Psoas muscle (tissue), 8 donors: ENCODE results near the gene SERP1. TPM values are rescaled to one million over a fixed set of nuclear protein-coding genes. Genes with fewer than 3 reads are reported as not detected.

Source experiments
- ATAC-seq, 4 donors: fragments of 200-7000 bp; cut with Tn5 transposase; one replicate each; pipeline ENCODE4 v1.9.1; 2020; ENCODE audit warnings: moderate library complexity in 3 of 4, mild to moderate bottlenecking in 2 of 4
- DNase-seq, 2 donors: peaks; one replicate each; pipeline ENCODE4 v3.0.0-alpha.2; 2020
- H3K27ac ChIP-seq: fragments of 200-600 bp; one replicate; pipeline ENCODE4 v1.8.0; 2022
- H3K27me3 ChIP-seq, 3 donors: fragments of 200-600 bp in 1 of 3; one replicate each; pipeline versions ENCODE4 v1.6.1 to v1.8.0; 2013 to 2022; ENCODE audit warnings: low read length in 2 of 3, mild to moderate bottlenecking in 2 of 3, moderate library complexity in 1 of 3; ENCODE audit not compliant: insufficient read depth in 3 of 3
- H3K36me3 ChIP-seq, 2 donors: fragments of 200-600 bp in 1 of 2; one replicate each; pipeline versions ENCODE4 v1.6.1 to v1.8.0; 2013 to 2022; ENCODE audit warnings: low read depth in 1 of 2, mild to moderate bottlenecking in 1 of 2, moderate library complexity in 1 of 2; ENCODE audit not compliant: insufficient read depth in 1 of 2
- H3K4me1 ChIP-seq: fragments of 200-600 bp; one replicate; pipeline ENCODE4 v1.8.0; 2022
- H3K4me3 ChIP-seq: fragments of 200-600 bp; one replicate; pipeline ENCODE4 v1.8.0; 2022; ENCODE audit warnings: mild to moderate bottlenecking
- H3K9me3 ChIP-seq: fragments of 200-600 bp; one replicate; pipeline ENCODE4 v1.8.0; 2022
- CTCF ChIP-seq: fragments of 200-600 bp; IDR thresholded peaks from one replicate; pipeline ENCODE4 v1.8.0; 2022; ENCODE audit warnings: antibody characterized with exemption
- WGBS, 3 donors: extraction: QIAGEN DNeasy Blood & Tissue Kit; methylation state at CpG; one replicate each; pipeline versions ENCODE4 v1.1.6 to v1.1.7; 2013; 5-methylcytosine and 5-hydroxymethylcytosine counted together
- intact Hi-C, 2 donors: fragments of 100-400 bp; cut with DNase I; formaldehyde crosslinking; loops; one replicate each; pipeline versions ENCODE4 v1.11.0 to v1.14.2; 2022
- polyA plus RNA-seq, 3 donors: library from polyadenylated mRNA; stranded (reverse); fragments of 200-250 nt; gene quantifications; one replicate each; pipeline ENCODE4 v1.2.3, GENCODE V29; 2013
- total RNA-seq, 4 donors: library from RNA; stranded (reverse); fragmentation: NEBNext Ultra II Directional in 2 of 4; extraction: Animal tissue kit (Norgen Biotek cat#: 25700) in 2 of 4; gene quantifications; one replicate each; pipeline versions ENCODE4 v1.2.1 to v1.2.4, GENCODE V29; 2021 to 2023
- donor health status: healthy with polysubstance abuse.
- donor health status: DM: no; HTN: no; CAD: no; lungs with moderate emphysema.
- donor health status: Bipolar disorder and iron deficiency.
- donor health status: healthy.
- donor health status: DM: yes; HTN: yes; CAD: no.
- donor health status: DM: no; HTN: no; CAD: no.
- donor health status: DM: no; HTN: no; CAD: no.
- donor health status: DM: yes; HTN: yes; CAD: no.

Gene SERP1
- total and polyA plus RNA-seq, 7 donors: 13.2 to 60.2 (median 17.8) TPM

- ATAC-seq (no peak), DNase-seq (no peak)
- Histone ChIP-seq H3K27me3 (no peaks in the 10 kb centered on the region), H3K9me3 (no peaks in the 10 kb centered on the region), H3K4me1 (no peaks in the 10 kb centered on the region), H3K4me3 (no peak overlapping the region), H3K27ac (no peak overlapping the region), H3K36me3 (no peaks in the 10 kb centered on the region)
- intact Hi-C loops: no loop called here
- no peak for TF ChIP-seq CTCF
- 80 to 89% (median 86%) methylated on average over 3 of the region's 3 CpGs for WGBS, 3 donors
These were observed 27.3 kb downstream of the SERP1 start for GRCh38 chr3:150519026-150519425.

DNA sequence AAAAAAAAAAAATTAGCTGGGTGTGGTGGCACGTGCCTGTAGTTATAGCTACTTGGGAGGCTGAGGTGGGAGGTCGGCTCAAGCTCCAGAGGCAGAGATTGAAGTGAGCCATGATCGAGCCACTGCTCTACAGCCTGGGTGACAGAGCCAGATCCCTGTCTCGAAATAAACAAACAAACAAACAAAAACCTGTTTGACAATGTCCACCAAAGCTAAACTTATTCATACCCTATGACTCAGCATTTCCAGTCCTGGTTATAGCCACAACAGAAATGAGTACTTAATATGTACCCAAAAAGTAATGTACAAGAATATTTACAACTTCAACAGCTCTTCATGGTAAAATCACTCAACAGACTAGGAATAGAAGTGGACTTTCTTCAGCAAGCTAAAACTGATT, 31.1 kb downstream of the SERP1 start:
- ATAC-seq: no peak
- no peaks in the 10 kb centered on the region for H3K9me3 ChIP-seq
- no peak for TF ChIP-seq CTCF
- H3K4me3 ChIP-seq: no peak overlapping the region
- WGBS, 3 donors: 93 to 95% (median 94%) methylated on average over 4 of the region's 4 CpGs
- intact Hi-C loops: no loop called here
- H3K27ac ChIP-seq: no peak overlapping the region
- H3K4me1 ChIP-seq: no peaks in the 10 kb centered on the region
- H3K27me3 ChIP-seq: no peaks in the 10 kb centered on the region
- DNase-seq: no peak
- no peaks in the 10 kb centered on the region for H3K36me3 ChIP-seq

DNA sequence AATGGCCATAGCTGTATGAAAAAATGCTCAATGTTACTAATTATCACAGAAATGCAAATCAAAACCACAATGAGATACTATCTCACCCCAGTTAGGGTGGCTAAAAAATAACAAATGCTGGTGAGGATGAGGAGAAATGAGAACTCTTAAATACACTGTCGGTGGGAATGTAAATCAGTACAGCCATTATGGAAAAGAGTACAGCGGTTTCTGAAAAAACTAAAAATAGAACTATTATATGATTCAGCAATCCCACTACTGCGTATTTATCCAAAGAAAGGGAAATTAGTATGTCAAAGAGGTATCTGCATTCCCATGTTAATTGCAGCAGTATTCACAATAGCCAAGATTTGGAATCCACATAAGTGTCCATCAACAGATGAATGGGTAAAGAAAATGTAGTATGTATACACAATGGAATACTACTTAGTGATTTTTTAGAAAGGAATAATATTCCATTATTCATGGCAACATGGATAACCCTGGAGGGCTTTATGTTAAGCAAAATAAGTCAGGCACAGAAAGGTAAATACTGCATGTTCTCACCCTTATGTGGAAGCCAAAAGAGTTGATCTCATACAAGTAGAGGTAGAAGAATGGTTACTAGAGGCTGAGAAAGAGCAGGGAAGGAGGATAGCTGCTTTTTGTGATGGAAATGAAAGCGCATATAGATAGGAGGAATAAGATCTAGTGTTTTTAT, 35.0 kb downstream of the SERP1 start:
- Histone ChIP-seq H3K4me3 (no peak overlapping the region), H3K36me3 (no peaks in the 10 kb centered on the region), H3K27me3 (no peaks in the 10 kb centered on the region), H3K9me3 (no peaks in the 10 kb centered on the region), H3K4me1 (no peaks in the 10 kb centered on the region), H3K27ac (no peak overlapping the region)
- DNase-seq: no peak
- intact Hi-C loops: no loop called here
- 67 to 82% (median 75%) methylated on average over 4 of the region's 4 CpGs for WGBS, 3 donors
- no peak for ATAC-seq
- no peak for TF ChIP-seq CTCF

DNA sequence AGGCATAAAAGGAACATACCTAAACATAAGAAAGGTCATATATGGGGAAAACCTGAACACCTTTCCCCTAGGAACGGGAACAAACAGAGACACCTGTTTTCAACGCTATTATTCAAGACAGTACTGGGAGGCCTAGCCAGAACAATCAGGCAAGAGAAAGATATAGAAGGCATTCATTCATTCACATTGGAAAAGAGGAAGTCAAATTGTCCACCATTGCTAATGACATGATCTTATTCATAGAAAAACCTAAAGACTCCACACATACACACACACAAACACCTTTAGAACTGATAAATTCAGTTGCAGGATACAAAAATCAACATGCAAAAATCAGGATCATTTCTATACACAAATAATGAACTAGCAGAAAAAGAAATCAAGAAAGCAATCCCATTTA, 36.5 kb downstream of the SERP1 start:
- no peak for TF ChIP-seq CTCF
- H3K27ac ChIP-seq: no peak overlapping the region
- H3K36me3 ChIP-seq: no peaks in the 10 kb centered on the region
- H3K4me1 ChIP-seq: no peaks in the 10 kb centered on the region
- DNase-seq: no peak
- WGBS, 3 donors: 82 to 96% (median 93%) methylated on average over 2 of the region's 2 CpGs
- intact Hi-C loops: no loop called here
- H3K4me3 ChIP-seq: no peak overlapping the region
- ATAC-seq: no peak
- no peaks in the 10 kb centered on the region for H3K27me3 ChIP-seq
- no peaks in the 10 kb centered on the region for H3K9me3 ChIP-seq

GRCh38 chr3:150508401-150508800, 37.9 kb downstream of the SERP1 start:
- H3K27me3 ChIP-seq: no peaks in the 10 kb centered on the region
- H3K36me3 ChIP-seq: no peaks in the 10 kb centered on the region
- no peaks in the 10 kb centered on the region for H3K9me3 ChIP-seq
- intact Hi-C loops: no loop called here
- no peak overlapping the region for H3K4me3 ChIP-seq
- no peak overlapping the region for H3K27ac ChIP-seq
- no peaks in the 10 kb centered on the region for H3K4me1 ChIP-seq
- ATAC-seq (no peak), DNase-seq (no peak)
- no peak for TF ChIP-seq CTCF
